Measurements from ENCODE around the gene CERS4.
"Not testable (repeated sequence)": the region's sequence is repeated elsewhere in the genome, so short reads cannot be mapped to it uniquely, and the experiment has no call there.

GRCh38 chr19:8203288-8204120, 5.7 kb upstream of the CERS4 start:
- TF ChIP-seq CTCF (IDR thresholded peaks at IDR 0.05; ENCODE audit: poor library complexity, severe bottlenecking); MXI1 (conservative IDR thresholded peaks at IDR 0.05; ENCODE audit: poor library complexity, severe bottlenecking); POLR2AphosphoS5 (IDR thresholded peaks at IDR 0.05); RAD21 (conservative IDR thresholded peaks at IDR 0.05); TAF1 (IDR thresholded peaks at IDR 0.05; ENCODE audit: low read depth); REST (IDR thresholded peaks at IDR 0.05; ENCODE audit: borderline replicate concordance); EZH2 (IDR thresholded peaks at IDR 0.05; ENCODE audit: borderline replicate concordance, insufficient read depth, low read length, poor library complexity, severe bottlenecking); EP300 (conservative IDR thresholded peaks at IDR 0.05; ENCODE audit: poor library complexity, severe bottlenecking); SMC3 (conservative IDR thresholded peaks at IDR 0.05; ENCODE audit: poor library complexity): not testable (repeated sequence)

Measured in neural cell (in vitro differentiated cells).